ENCODE results near the gene RBCK1.
"Not testable (repeated sequence)": the region's sequence is repeated elsewhere in the genome, so short reads cannot be mapped to it uniquely, and the experiment has no call there.

Gene RBCK1

DNA sequence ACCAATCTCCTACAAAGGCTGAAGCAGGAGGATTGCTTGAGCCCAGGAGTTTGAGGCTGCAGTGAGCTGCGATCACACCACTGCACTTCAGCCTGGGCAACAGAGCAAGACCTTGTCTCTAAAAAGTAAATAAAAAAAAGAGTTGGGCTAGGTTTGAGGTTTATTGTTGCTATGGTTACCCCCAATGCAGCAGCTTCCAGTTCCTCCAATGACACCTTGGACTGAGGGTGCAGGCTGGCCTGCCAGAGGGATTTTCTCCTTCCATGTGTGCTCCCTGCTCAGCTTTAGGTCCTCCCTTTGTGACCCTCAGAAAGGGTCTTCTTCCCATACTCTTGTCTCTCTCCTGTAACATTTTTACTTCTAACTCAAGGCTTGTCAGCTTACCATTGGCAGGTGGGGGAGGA is 64.8 kb downstream of the RBCK1 start:
- no peaks in the 10 kb centered on the region for H3K27me3 ChIP-seq (ENCODE audit: control insufficient read depth in 2 of 2, insufficient read depth in 2 of 2, low read length in 2 of 2)

DNA sequence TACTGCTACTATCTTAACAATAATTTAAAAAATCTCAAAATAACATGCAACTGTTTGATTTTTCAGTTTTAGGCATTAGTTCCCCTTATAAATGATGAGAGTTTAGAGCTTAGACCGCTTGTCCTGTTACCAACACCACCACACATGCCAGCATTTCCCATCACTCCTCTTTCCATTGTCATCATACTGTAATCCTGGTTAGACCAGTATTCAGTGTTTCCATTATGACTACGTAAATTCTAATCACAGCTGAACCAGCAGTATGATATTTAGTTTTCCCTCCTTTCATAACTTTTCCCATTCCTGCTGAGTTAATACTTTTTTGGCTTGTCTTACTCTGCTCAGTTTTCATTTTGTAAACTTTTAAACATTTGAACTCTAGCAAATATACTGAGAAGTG is 66.5 kb downstream of the RBCK1 start:
- Histone ChIP-seq H3K9ac (ENCODE audit: low read depth in 1 of 2, low read length in 2 of 2) (no peak overlapping the region), H3K27ac (ENCODE audit: low read depth in 2 of 2, low read length in 2 of 2) (no peak overlapping the region), H3K36me3 (ENCODE audit: control insufficient read depth in 2 of 2, insufficient read depth in 2 of 2, low read length in 2 of 2) (peaks cover 8 to 9% of the 10 kb centered on the region in 2 donors), H3K4me3 (ENCODE audit: low read length in 2 of 2) (no peak overlapping the region), H3K9me3 (ENCODE audit: control insufficient read depth in 2 of 2, low read length in 2 of 2) (peaks cover 0 to 3% of the 10 kb centered on the region in 2 donors), H3K4me1 (ENCODE audit: control insufficient read depth in 2 of 2, insufficient read depth in 2 of 2, low read length in 2 of 2) (peaks cover 0 to 11% of the 10 kb centered on the region in 2 donors), H3K27me3 (ENCODE audit: control insufficient read depth in 2 of 2, insufficient read depth in 2 of 2, low read length in 2 of 2) (no peaks in the 10 kb centered on the region)

More for the DNA sequence above, 64.8 kb downstream of the RBCK1 start:
- Histone ChIP-seq H3K4me1 (ENCODE audit: control insufficient read depth in 2 of 2, insufficient read depth in 2 of 2, low read length in 2 of 2) (peaks cover 0 to 11% of the 10 kb centered on the region in 2 donors), H3K4me3 (ENCODE audit: low read length in 2 of 2) (peak overlapping the region in 1 of 2 donors; percentile 2), H3K9ac (ENCODE audit: low read depth in 1 of 2, low read length in 2 of 2) (no peak overlapping the region), H3K9me3 (ENCODE audit: control insufficient read depth in 2 of 2, low read length in 2 of 2) (peaks cover 0 to 3% of the 10 kb centered on the region in 2 donors), H3K36me3 (ENCODE audit: control insufficient read depth in 2 of 2, insufficient read depth in 2 of 2, low read length in 2 of 2) (peaks cover 3 to 4% of the 10 kb centered on the region in 2 donors), H3K27ac (ENCODE audit: low read depth in 2 of 2, low read length in 2 of 2) (no peak overlapping the region)

DNA sequence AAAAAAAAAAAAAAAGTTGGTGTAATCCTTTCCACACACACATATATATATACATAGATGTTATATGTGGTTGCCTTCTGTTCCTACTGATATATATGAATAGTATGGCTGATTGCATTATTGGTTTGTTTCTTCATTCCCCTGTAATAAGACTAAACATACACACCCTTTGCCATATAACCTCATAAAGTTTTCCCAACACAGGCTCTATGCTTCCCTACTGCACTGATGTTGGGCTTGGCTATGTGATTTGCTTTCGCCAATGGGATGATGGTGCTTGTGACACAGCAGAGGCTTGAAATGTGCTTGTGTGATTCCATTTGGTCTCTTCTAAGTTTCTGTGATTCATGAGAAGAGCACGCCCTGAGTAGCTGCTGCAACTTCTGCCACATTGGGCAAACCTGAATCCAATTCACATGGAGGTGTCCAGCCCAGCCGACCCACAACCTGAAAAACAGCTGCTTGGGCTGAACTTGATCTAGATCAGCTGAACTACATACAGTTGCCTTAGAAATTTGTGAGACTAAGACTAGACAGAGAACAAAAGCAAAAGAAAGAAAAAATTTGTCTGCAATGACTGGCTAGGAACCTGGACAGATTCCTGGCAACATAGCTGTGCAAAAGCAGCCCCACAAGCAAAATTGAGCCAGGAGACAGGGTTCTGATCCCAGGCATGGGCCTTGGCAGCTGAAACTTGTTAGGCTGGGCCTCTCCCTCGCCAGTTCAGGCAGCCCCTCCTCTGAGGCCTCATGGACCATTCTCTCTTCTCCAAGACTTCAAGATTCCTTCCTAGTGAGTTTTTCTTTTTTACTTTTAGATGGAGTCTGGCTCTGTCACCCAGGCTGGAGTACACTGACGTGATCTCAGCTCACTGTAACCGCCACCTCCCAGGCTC is 67.6 kb downstream of the RBCK1 start:
- H3K36me3 ChIP-seq (ENCODE audit: control insufficient read depth in 2 of 2, insufficient read depth in 2 of 2, low read length in 2 of 2), result peaks cover 8 to 11% of the 10 kb centered on the region in 2 donors
- no peak overlapping the region for H3K4me3 ChIP-seq (ENCODE audit: low read length in 2 of 2)
- no peaks in the 10 kb centered on the region for H3K9me3 ChIP-seq (ENCODE audit: control insufficient read depth in 2 of 2, low read length in 2 of 2)
- peak overlapping the region in 1 of 2 donors; percentile 20 for H3K27ac ChIP-seq (ENCODE audit: low read depth in 2 of 2, low read length in 2 of 2)
- no peak overlapping the region for H3K9ac ChIP-seq (ENCODE audit: low read depth in 1 of 2, low read length in 2 of 2)
- H3K27me3 ChIP-seq (ENCODE audit: control insufficient read depth in 2 of 2, insufficient read depth in 2 of 2, low read length in 2 of 2), result no peaks in the 10 kb centered on the region
- H3K4me1 ChIP-seq (ENCODE audit: control insufficient read depth in 2 of 2, insufficient read depth in 2 of 2, low read length in 2 of 2), result peaks cover 0 to 11% of the 10 kb centered on the region in 2 donors

DNA sequence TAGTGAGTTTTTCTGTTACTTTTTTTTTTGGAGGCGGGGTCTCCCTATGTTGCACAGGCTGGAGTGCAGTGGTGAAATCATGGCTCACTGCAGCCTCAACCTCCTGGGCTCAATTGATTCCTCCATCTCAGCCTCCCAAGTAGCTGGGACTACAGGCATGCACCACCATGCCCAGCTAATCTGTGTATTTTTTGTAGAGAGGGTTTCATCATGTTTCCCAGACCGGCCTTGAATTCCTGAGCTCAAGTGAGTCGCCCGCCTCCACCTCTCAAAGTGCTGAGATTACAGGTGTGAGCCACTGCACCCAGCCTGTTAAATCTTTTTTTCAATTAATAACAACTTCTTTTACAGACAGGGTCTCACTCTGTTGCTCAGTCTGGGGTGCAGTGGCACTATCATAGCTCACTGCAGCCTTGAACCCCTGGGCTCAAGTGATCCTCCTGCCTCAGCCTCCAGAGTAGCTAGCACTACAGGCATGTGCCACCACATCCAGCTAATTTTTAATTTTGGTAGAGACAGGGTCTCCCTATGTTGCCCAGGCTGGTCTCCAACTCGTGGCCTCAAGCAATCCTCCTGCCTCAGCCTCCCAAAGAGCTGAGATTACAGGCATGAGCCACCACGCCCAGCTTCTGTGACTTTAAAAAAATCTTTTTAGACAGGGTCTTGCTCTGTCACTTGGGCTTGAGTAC is 68.6 kb downstream of the RBCK1 start:
- not testable (repeated sequence) for H3K9ac ChIP-seq (ENCODE audit: low read depth in 1 of 2, low read length in 2 of 2); H3K27ac ChIP-seq (ENCODE audit: low read depth in 2 of 2, low read length in 2 of 2); H3K27me3 ChIP-seq (ENCODE audit: control insufficient read depth in 2 of 2, insufficient read depth in 2 of 2, low read length in 2 of 2); H3K4me3 ChIP-seq (ENCODE audit: low read length in 2 of 2); H3K9me3 ChIP-seq (ENCODE audit: control insufficient read depth in 2 of 2, low read length in 2 of 2)
- Histone ChIP-seq H3K4me1 (ENCODE audit: control insufficient read depth in 2 of 2, insufficient read depth in 2 of 2, low read length in 2 of 2) (peaks cover 0 to 11% of the 10 kb centered on the region in 2 donors), H3K36me3 (ENCODE audit: control insufficient read depth in 2 of 2, insufficient read depth in 2 of 2, low read length in 2 of 2) (peaks cover 8 to 14% of the 10 kb centered on the region in 2 donors)

DNA sequence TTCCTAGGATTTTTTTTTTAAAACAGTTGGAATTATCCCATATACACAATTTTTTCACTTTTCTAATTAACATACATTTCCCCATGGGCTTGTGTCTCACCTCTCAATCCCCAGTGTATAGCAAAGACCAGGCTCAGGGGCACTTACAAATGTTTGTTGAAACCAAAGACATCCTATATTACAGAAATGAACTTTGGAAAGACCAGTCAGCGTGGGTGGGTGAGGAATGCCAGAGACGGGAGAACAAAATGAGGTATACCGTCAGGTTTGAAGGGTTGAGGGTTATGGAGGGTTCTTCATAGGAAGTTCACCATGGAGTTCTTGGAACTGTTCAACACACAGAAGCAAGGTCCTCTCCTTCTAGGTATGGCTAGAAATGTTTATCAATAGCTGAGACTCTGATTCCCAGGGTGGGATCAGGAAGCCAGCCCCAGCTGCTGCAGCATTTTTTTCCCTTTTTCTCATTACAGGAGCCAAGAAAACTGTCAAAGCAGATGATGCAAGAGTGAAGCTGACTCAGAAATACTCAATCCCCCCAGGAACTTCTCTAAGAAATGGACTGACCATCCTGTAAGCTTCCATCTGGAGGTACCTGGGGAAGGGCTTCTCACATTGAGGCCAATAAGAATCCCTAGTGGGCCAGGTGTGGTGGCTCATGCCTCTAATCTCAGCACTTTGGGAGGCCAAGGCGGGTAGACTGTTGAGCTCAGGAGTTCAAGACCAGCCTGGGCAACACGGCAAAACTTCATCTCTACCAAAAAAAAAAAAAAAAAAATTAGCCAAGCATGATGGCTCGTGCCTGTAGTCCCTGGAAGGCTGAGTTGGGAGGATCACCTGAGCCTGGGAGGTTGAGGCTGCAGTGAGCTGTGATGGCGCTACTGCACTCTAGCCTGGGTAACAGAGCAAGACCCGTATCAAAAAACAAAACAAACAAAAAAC is 70.2 kb downstream of the RBCK1 start:
- Histone ChIP-seq H3K4me3 (ENCODE audit: low read length in 2 of 2) (no peak overlapping the region), H3K27me3 (ENCODE audit: control insufficient read depth in 2 of 2, insufficient read depth in 2 of 2, low read length in 2 of 2) (no peaks in the 10 kb centered on the region), H3K9me3 (ENCODE audit: control insufficient read depth in 2 of 2, low read length in 2 of 2) (no peaks in the 10 kb centered on the region), H3K36me3 (ENCODE audit: control insufficient read depth in 2 of 2, insufficient read depth in 2 of 2, low read length in 2 of 2) (peaks cover 23 to 27% of the 10 kb centered on the region in 2 donors), H3K9ac (ENCODE audit: low read depth in 1 of 2, low read length in 2 of 2) (no peak overlapping the region), H3K4me1 (ENCODE audit: control insufficient read depth in 2 of 2, insufficient read depth in 2 of 2, low read length in 2 of 2) (peaks cover 0 to 7% of the 10 kb centered on the region in 2 donors), H3K27ac (ENCODE audit: low read depth in 2 of 2, low read length in 2 of 2) (no peak overlapping the region)

DNA sequence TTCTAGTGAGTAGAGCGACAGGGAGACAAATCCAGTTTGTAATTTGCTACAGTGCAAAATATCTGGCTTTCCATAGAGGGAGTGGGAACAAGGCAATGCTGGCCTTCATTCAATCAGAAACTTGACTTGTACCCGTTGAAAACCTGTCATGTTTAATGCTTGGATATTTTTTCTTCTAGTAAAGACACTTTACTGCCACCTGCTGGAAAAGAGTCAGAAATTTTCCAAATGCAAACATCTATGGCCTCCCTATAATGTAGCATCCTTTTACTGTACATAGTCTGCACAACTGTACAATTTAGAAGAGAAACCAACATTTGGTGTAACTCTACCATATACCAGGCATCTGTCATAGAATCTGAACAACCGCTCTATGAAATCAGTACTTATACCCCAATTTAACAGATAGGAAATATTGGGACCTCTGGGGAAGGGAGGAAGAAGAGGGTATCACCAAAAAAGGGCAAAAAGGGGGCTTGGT is 70.9 kb downstream of the RBCK1 start:
- no peaks in the 10 kb centered on the region for H3K27me3 ChIP-seq (ENCODE audit: control insufficient read depth in 2 of 2, insufficient read depth in 2 of 2, low read length in 2 of 2)
- H3K9ac ChIP-seq (ENCODE audit: low read depth in 1 of 2, low read length in 2 of 2), result no peak overlapping the region
- no peaks in the 10 kb centered on the region for H3K9me3 ChIP-seq (ENCODE audit: control insufficient read depth in 2 of 2, low read length in 2 of 2)
- H3K36me3 ChIP-seq (ENCODE audit: control insufficient read depth in 2 of 2, insufficient read depth in 2 of 2, low read length in 2 of 2), result peaks cover 27 to 32% of the 10 kb centered on the region in 2 donors
- peaks cover 0 to 7% of the 10 kb centered on the region in 2 donors for H3K4me1 ChIP-seq (ENCODE audit: control insufficient read depth in 2 of 2, insufficient read depth in 2 of 2, low read length in 2 of 2)
- H3K4me3 ChIP-seq (ENCODE audit: low read length in 2 of 2), result no peak overlapping the region
- H3K27ac ChIP-seq (ENCODE audit: low read depth in 2 of 2, low read length in 2 of 2), result no peak overlapping the region

DNA sequence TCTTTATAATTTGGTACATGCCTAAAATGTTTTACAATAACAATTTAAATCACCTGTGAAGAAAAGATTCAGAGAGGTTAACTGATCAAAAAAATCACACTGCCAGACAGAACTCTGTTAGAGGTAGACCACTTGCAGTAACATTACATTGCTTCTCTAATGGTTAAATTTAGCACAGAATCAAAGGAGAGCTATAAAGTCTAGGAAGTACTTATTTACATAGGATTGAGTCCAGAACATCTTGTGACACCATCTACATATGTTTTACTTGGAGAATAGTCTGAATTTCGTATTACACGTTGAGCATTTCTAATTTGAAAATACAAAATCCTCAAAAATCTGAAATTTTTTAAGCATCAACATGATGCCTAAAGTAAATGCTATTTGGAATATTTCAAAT is 71.4 kb downstream of the RBCK1 start:
- Histone ChIP-seq H3K36me3 (ENCODE audit: control insufficient read depth in 2 of 2, insufficient read depth in 2 of 2, low read length in 2 of 2) (peaks cover 32 to 37% of the 10 kb centered on the region in 2 donors), H3K27me3 (ENCODE audit: control insufficient read depth in 2 of 2, insufficient read depth in 2 of 2, low read length in 2 of 2) (no peaks in the 10 kb centered on the region), H3K9ac (ENCODE audit: low read depth in 1 of 2, low read length in 2 of 2) (no peak overlapping the region), H3K4me3 (ENCODE audit: low read length in 2 of 2) (no peak overlapping the region), H3K27ac (ENCODE audit: low read depth in 2 of 2, low read length in 2 of 2) (no peak overlapping the region), H3K4me1 (ENCODE audit: control insufficient read depth in 2 of 2, insufficient read depth in 2 of 2, low read length in 2 of 2) (peaks cover 0 to 7% of the 10 kb centered on the region in 2 donors), H3K9me3 (ENCODE audit: control insufficient read depth in 2 of 2, low read length in 2 of 2) (no peaks in the 10 kb centered on the region)

DNA sequence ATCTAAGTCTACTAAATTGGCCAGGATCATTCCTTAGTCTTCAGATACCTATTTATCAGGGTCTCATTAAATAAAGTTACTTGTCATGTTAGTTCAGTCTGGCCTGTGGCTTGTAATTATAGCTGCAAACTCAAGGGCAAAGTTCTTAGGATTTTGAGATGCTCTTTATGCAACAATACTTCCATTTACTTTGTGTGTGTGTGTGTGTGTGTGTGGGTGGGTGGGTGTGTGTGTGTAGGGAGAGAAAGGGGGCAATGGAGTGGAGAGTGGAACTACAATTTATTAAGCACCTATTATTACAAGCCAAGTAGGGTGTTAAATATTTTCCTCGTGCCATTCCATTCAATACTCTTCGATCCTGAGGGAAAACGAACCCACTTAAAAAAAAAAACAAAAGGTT is 71.9 kb downstream of the RBCK1 start:
- peaks cover 33 to 39% of the 10 kb centered on the region in 2 donors for H3K36me3 ChIP-seq (ENCODE audit: control insufficient read depth in 2 of 2, insufficient read depth in 2 of 2, low read length in 2 of 2)
- H3K4me3 ChIP-seq (ENCODE audit: low read length in 2 of 2), result no peak overlapping the region
- no peak overlapping the region for H3K9ac ChIP-seq (ENCODE audit: low read depth in 1 of 2, low read length in 2 of 2)
- no peaks in the 10 kb centered on the region for H3K9me3 ChIP-seq (ENCODE audit: control insufficient read depth in 2 of 2, low read length in 2 of 2)
- H3K27me3 ChIP-seq (ENCODE audit: control insufficient read depth in 2 of 2, insufficient read depth in 2 of 2, low read length in 2 of 2), result no peaks in the 10 kb centered on the region
- H3K4me1 ChIP-seq (ENCODE audit: control insufficient read depth in 2 of 2, insufficient read depth in 2 of 2, low read length in 2 of 2), result peaks cover 0 to 7% of the 10 kb centered on the region in 2 donors
- H3K27ac ChIP-seq (ENCODE audit: low read depth in 2 of 2, low read length in 2 of 2), result no peak overlapping the region

DNA sequence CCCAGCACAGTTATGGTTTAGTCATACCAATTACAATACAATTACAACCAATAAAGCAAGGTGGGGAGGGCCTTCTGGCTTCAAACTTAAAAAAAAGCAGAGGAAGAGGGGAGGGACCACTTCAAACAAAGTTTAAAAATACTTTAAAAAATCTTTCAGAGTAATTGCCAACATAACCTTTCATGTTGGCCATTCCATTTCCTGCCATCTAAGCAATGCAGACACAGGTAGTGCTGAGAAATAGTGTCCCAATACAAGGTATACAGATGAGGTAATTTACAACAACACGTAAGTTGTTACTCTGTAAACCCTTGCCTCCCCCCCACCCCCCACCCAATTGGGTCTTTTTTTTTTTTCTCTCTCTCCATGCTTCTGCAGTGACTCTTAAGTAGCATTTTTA is 73.1 kb downstream of the RBCK1 start:
- Histone ChIP-seq H3K9me3 (ENCODE audit: control insufficient read depth in 2 of 2, low read length in 2 of 2) (no peaks in the 10 kb centered on the region), H3K9ac (ENCODE audit: low read depth in 1 of 2, low read length in 2 of 2) (no peak overlapping the region), H3K27me3 (ENCODE audit: control insufficient read depth in 2 of 2, insufficient read depth in 2 of 2, low read length in 2 of 2) (no peaks in the 10 kb centered on the region), H3K36me3 (ENCODE audit: control insufficient read depth in 2 of 2, insufficient read depth in 2 of 2, low read length in 2 of 2) (peaks cover 43 to 47% of the 10 kb centered on the region in 2 donors), H3K27ac (ENCODE audit: low read depth in 2 of 2, low read length in 2 of 2) (no peak overlapping the region), H3K4me3 (ENCODE audit: low read length in 2 of 2) (no peak overlapping the region), H3K4me1 (ENCODE audit: control insufficient read depth in 2 of 2, insufficient read depth in 2 of 2, low read length in 2 of 2) (no peaks in the 10 kb centered on the region)
